GM18909 (cell line): ENCODE measurements around the gene MVB12B.
"Not testable (repeated sequence)": the region's sequence is repeated elsewhere in the genome, so short reads cannot be mapped to it uniquely, and the experiment has no call there.

Source experiments
- ATAC-seq: cut with Tn5 transposase; IDR thresholded peaks from one replicate; pipeline ENCODE4 v1.9.1; 2021; ENCODE audit warnings: mild to moderate bottlenecking; ENCODE audit not compliant: unreplicated experiment, poor library complexity

MVB12B gene

DNA sequence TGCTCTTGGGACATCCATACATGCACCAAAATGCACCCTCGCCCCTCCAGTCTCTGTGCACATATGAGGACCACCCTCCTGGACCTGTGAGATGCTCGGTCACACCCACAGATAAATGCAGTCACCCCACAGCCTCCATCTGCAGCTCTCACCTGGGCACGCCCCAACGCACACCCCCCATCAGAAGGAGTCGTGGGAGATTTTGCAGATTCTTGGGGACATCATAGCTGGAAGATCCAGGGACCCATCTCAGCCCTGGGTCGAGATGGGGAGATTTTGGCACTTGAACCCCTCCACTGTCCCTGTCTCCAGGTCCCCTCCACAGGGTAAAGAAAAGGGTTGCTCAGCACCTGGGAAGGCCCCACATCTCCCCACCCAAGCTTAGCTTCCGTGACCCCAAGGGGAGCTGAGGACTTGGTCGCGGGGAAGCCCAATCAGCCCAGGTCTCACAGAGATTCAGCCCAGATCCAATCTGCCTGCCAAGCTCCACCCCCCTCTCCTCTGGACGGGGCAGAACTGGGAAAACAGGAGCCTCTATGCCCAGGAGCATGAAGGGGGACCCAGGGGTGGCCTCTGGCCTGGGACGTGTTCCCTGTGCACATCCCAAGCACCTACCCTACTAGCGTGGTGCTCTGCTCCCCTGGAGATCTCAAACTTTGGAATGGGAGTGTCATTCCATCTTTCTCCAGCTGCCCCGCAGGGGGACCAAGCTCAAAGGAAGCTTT, 197.9 kb downstream of the MVB12B start:
- ATAC-seq: no peak

DNA sequence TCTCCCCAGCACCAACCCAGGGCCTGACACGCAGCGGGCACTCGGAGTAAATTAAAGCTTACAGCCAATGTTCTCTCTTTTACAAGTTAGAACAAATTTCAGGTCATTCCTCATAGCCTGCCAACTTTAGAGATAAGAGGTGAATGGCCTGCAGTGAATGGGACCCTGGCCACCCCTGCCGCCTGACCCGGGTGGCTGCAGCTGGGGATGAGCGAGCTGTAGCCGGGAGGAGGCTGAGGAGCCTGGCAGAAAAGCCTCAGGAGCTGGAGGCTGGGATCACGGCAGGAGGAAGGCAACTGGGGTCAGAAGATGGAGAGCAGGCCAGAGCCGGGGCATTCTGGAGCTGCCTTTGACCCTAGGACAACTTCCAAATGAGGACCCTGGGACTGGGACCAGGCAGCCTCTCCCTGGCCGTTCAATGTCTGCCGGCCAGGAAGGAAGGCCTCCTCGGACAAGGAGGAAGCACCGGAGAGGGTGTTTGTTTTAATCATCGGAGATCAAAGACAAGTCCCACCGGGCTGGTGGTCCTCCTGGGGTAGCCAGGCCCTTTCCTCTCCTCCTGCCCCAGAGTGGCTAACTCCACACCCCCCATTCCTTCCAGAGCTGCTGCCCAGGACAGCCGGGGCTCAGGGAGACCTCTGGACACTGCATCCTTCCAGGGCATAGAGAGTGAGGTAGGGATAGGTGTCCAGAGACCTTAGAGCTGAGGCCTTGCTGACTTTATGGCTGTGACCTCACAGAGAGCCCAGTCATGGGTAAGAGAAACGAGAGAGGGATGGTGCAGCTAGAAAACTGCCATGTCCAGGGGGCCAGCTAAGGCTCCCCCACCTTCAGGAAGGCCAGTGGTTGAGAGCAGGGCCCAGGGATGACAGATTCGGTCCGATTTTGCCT, 199.8 kb downstream of the MVB12B start:
- no peak for ATAC-seq

DNA sequence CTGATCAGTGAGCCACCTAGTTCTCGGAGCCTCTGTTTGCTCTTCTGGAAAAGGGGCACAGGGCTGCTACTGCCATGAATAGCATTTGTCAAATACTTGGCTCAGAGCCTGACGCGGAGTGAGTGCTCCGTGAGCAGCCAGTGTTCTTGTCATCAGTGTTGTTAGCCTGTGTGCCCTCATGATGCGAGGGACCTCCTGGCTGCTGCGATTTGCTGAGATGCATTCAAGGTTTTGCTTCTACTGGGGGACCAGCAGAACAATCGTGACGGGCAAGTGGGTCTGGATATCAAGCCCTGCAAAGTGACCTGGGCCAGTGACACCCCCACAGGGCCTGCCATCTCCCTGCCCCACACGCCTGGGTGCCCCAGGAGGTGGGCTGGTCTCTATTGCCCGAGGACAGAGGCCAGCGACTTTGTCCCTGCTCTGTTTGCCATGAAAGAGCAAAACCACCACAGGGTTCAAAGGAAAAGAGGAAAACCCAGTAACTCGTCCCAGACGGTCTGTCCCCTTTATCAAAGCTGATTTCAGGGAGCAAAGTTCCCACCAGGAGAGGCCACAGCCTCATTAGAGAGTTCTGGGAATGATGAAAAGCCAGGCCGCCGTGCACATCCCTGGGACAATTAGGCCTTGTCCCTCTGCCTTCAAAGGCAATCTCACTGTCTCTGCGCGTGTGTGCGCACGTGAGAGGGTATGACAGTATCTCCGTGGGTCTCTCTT, 200.6 kb downstream of the MVB12B start:
- ATAC-seq: no peak

DNA sequence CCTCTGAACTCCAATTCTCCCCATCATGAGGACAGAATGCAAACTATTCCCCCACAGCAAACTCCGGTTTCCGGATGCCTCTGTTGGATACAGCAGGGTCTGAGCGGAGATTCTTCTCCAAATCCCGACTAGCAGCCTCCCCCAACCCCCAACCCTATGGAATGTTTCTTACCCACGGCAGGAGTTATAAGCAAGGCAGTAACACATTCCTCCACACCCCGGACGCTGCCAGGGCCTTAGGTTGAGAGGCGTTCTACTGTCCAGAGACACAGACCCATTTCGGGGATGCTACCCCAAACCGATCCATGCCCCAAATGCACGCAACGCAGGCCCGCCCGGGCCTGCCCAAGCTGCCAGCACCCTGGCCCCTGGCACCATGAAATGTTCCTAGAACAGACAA, 201.5 kb downstream of the MVB12B start:
- ATAC-seq: no peak

DNA sequence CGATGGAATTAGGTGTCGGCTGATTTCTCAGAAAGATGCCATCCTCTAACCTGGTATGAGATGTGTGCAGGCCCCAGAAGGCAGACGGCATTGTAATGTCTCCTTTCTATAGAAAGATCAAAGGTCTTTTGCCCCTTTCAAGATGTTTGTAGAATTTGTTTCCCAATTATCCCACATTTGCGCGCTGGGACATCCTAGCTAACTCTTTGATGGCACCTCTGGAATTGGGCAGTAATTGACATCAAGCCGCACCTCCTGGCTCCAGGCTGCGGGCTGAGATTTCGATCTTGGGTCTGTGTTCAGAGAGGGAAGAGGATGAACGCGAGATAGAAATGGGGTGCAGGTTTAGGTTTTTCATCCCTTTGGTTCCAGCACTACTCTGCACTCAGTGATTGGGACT, 202.3 kb downstream of the MVB12B start:
- ATAC-seq: no peak

DNA sequence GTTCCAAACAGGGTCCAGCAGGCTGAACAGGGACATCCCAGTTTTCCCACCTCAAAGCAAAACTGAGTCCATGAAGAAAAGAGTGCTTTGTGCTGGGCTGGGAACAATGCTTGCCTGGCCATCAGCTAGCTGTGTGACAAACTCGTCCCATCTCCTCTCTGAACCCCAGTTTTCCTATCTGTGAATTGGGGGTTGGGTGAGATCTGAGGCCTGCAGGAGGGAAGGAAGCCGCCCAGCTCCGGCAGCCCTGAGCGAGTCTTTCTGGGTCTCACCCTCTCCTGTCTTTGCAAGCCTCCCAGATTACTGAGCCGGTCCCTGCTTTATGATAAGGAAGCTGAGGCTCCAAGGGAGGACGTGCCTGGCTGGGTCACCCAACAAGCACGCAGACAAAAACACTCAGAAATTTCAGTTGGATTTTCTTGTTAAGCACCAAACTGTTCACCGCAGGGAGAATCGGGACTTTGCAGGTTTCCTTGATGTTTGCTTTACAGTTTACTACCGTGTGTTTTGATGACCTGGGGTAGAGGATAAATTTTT, 204.5 kb downstream of the MVB12B start:
- ATAC-seq: no peak

DNA sequence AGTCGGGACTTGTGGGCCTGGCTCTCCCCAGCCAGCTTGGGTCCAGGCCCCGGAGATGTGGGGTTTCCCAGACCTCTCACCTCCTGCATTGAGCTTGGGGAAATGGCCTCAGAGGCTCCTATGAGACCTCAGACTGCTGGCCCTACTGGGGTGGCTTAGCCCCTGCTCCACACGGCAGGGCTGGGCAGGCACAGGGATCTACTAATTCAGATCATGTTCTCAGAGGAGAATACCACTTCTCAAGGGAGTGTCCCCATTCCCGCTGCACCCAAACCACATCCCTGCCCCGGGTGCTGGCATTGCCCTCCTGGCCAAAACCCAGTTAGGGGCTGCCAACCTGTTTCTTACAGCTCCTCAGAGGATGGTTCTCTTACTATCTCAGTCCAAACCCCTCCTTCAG, 205.0 kb downstream of the MVB12B start:
- no peak for ATAC-seq

DNA sequence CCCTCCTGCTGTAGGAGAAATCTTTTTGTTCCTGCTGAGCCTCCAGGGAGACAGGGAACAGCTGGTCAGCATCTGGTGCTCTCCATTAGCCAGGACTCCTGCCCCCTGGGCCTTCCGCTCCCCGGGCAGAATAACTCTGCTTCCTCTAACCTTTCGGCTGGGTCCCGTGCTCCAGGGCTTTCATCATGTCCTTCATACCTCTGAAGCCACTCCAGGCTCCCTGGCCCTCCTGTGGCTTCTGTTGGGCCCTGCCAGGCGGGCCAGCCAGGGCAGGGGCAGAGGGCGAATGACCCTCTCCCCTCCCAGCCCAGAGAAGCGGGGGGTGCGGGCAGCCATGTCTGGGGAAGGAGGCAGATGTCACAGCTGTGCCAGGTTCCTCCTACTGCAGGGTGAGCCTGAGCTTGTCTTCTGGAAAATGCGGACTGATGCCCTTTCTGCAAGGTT, 205.4 kb downstream of the MVB12B start:
- ATAC-seq: no peak

DNA sequence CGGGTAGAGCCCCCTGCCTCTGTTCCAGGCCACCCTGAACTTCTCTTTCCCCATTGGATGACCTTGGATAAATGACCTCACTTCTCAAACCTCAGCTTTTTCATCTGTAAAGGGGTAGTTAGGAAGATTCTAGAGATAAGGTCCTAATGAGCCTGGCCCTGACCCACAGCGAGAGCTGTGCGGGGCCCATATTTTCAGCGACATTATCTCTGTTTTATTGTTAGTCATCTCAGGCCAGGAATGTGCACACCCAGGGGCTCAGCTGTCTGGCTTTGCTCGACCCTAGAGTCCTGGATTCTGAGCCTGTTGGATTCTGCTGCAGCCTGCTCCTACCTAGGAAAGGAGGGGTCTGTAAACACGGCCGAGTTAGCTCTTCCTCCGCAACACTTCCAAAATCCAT, 205.9 kb downstream of the MVB12B start:
- no peak for ATAC-seq

DNA sequence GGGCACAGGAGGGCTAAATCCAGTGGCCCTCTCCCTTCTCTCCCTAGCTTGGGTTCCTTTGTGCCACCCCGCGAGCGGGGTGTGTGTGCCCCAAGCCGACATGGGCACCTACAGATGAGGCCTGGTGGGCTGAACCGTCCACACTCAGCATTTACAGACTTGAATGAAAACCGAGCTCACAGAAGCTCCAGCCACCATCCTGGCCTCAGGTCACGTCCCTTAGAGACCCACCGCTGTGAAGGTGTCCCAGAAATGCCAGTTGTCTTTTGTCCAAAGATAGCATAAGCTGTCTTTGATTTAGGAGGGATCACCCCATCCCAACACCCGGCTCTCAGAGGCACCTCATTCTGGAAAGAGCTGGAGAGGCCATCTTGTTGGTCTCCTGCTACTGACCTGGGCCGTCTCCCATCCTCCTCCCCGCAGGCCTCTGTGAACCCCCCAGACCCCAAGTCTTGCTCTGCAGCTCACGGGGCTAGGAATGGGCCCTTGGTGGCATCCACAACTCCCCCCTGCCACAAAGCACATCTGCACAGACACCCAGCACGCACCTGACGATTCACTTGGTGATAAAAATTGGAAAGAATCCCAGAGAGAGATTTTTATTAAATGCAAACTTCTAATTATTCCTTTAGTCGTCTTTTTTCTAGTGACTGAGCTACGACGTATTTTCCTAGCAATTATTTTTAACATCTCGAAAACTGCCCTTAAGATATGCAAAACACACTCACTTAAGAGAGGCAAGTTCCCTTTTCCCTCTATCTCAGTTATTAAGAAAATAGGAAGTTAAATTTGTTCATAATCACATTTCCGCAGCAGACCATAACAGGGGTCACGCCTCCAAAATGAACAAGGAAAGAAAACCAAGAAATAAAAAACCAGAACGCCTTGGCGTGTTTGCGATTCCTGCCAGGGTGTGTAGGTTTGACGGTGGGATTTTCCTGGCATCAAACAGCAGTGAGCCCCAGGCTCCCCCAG, 206.6 kb downstream of the MVB12B start:
- ATAC-seq: no peak

DNA sequence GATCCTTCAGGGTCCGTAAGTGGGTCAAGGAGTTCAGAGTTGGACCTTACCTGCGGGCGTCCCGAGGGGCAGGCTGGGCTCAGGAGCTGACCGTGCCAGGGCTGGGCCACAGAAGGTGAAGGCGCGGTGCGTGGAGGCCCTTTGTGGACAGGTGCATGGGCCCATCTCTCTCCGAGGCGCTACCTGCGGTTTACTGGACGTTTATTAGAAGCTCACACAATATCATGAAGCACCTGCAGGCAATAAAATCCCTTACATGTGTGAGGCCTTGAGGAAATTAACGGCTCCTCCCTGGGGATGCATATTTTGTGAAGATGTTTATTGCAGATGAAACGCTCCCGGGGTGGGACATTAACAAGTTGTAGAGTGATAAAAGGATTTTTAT, 207.3 kb downstream of the MVB12B start:
- no peak for ATAC-seq

DNA sequence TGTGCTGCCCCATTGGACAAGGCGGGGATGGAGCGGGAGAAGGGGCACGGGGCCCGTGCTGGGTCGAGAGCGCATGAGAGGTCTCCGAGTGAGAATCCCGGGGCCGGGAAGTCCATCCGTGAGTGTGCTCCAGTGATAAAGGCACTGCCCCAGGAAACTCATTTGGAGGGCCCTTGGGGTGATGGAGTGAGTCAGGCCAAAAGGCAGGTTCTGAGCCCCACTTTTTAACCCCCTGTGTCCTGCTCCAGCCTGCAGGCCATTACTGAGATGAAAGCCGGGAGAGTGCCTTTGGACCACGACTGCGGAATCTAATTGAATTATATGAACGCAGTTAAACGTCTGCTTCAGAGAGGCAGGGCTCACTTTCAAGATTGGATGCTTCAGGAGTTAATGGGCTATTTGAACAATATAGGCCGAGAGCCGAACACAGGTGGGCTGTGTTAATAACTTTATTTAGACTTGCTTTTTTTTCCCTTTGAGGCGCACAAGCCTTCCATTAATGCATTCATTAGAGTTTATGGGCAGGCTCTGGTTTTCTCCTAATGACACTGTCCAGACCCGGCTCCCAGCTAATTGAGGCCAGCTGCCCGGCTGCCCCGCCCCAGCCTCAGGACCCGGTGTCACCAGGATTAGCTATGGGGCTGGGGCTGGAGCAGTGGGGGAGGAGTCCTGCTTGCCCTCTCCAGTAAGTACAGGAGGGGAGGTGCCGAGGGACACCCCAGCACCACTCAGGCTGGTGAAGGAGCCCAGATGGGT, 208.0 kb downstream of the MVB12B start:
- no peak for ATAC-seq

DNA sequence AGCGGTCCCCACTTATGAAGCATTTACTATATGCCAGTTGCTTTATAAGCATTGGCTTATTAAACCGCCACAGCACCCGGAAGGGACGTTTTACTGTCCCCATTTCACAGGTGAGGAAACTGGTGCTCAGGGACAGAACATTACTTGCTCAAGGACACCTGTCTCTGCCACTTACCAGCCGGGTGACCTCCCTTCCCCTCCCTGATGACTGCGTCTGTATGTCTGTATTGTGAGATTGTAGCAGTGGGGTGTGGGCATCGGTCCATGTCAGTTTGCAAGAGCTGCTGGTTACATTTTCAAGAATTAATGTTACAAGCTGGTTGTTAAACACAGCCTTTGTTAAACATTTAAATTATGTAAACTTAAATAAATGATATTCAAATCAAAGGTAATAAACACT, 209.5 kb downstream of the MVB12B start:
- no peak for ATAC-seq

DNA sequence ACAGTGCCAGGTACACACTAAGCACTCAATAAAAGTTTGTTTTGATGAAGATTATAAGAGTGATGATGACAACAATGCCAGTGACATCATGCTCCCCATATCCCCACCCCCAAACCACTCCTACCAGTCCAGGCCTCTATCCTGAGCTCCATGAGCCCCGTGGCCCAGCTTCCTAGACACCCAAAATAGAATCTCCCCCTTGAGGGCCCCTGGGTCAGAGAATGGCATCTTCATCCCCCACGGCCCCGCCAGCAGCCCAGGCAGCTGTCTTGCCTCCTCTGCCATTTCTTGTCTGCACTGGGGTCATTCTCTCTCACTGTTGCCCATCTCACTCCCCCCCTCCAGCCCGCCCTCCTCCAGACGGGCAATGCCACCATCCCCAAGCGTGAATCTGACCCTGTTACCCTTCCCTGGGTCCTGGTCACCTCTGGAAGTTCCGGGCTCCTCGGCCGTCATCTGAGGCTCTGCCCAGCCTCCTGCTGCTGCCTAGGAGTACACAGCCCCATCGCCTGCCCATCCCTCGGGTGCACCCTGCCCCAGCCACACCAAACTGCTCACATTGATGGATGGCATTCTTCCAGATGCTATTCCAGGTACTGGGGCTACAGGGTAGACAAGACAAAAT, 210.3 kb downstream of the MVB12B start:
- ATAC-seq: no peak

DNA sequence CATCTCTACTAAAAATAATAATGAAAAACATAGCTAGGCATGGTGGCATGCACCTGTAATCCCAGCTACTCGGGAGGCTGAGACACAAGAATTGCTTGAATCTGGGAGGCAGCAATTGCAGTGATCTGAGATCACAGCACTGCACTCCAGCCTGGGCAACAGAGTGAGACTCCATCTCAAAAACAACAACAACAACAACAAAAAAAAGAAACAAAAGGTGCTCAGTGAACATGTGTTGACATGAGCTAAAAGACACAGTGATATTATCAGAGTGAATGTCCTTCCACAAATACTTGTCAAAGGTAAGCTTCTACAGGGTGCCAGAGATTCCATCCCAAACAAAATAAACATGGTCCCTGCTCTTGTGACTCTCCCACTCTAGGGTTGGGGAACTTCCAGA, 211.9 kb downstream of the MVB12B start:
- ATAC-seq: no peak

DNA sequence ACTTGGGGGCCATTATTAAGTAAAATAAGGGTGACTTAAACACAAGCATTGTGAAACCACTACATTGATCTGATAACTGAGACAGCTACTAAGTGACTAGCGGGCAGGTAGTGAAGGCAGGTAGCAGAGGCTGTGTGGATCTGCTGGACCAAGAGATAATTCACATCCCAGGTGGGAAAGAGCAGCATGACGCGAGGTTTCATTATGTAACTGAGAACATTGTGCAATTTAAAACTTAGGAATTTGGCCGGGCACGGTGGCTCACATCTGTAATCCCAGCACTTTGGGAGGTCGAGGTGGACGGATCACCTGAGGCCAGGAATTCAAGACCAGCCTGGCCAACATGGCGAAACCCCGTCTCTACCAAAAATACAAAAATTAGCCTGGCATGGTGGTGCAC, 213.8 kb downstream of the MVB12B start:
- not testable (repeated sequence) for ATAC-seq

DNA sequence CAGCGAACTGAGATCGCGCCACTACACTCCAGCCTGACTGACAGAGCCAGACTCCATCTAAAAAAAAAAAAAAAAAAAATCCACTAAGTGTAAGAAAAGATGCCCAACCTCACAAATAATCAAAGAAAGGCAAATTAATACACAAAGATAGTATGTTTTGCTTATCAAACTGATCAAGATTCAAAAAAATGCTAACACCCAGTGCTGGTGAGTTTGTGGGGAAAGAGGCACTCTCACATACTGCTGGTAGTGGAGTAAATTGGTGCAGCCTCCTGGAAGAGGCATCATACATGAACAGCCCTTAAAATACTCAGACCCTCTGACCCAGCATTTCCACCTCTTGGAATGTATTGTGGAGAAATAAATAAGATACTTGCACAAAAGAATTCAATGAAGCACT, 216.9 kb downstream of the MVB12B start:
- ATAC-seq: no peak

DNA sequence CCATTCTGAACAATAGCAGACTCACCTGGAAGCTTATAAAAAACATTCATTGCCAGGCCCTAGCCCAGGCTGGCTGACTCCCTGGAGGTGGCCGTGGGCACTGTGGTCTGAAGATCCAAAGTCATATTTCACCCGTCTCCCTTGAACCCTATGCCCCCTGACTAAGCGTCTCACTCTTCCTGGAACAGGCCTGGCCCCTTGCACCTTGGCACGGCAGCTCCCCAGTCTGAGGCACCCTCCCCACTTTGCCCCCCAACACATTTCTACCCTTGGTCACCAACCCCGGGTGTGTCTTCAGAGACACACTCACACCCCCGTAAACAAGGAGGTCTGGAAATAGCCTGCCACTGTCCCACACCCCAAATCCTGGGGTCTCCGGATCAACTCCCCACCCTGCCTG, 218.5 kb downstream of the MVB12B start:
- no peak for ATAC-seq

DNA sequence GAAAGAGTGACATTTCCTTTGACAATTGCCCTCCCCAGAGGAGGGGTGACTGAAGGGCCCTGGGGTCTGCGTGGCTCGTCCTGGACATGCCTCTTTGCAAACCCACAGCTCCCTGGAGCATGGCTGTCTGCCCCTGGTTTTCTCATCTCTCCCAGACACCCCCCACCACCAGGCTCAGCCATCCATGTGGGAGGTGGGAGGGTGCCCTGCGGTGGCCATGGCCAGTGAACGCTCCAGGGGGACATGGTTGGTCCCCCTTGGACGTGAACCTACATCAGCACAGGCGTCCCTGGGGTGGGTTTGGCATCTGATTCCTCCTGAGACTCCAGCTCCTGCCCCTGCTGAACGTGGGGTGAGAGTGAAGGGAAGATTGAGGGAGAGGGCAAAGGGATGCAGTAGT, 219.4 kb downstream of the MVB12B start:
- ATAC-seq: no peak
